Keratinocyte (primary cell): ENCODE measurements around the gene MSANTD2. TPM values are rescaled to one million over a fixed set of nuclear protein-coding genes. Genes with fewer than 3 reads are reported as not detected.
A peak's percentile ranks its signal among the peaks of the same experiment; 100 is the strongest.

Experiments
- DNase-seq: peaks from one replicate; pipeline ENCODE4 v3.0.0-alpha.2; 2011; ENCODE audit warnings: low read depth, missing footprints, low spot score
- FAIRE-seq: peaks from 2 replicates; lab custom pipeline; 2011; peaks lifted over from hg19 to GRCh38; lab: Jason Lieb, UNC
- H2AFZ ChIP-seq: 2 replicates; pipeline ENCODE4 v1.6.0; 2012; ENCODE audit warnings: low read length, control low read depth, inconsistent platforms; ENCODE audit not compliant: control insufficient read depth
- H3K27ac ChIP-seq: 2 replicates; pipeline ENCODE4 v1.5.1; 2011; ENCODE audit warnings: low read length; ENCODE audit not compliant: control insufficient read depth, insufficient read depth
- H3K27me3 ChIP-seq: 3 replicates; pipeline ENCODE4 v1.6.0; 2011; ENCODE audit warnings: low read length; ENCODE audit not compliant: control insufficient read depth, insufficient read depth; ENCODE audit errors: extremely low read depth
- H3K36me3 ChIP-seq, 2 experiments: 2 replicates in 1 of 2; 3 replicates in 1 of 2; pipeline ENCODE4 v1.5.1; 2011; ENCODE audit warnings: low read length in 2 of 2, mild to moderate bottlenecking in 1 of 2; ENCODE audit not compliant: control insufficient read depth in 2 of 2, insufficient read depth in 2 of 2; ENCODE audit errors: extremely low read depth in 1 of 2
- H3K4me1 ChIP-seq: 3 replicates; pipeline ENCODE4 v1.5.1; 2011; ENCODE audit warnings: low read length; ENCODE audit not compliant: control insufficient read depth, insufficient read depth; ENCODE audit errors: extremely low read depth
- H3K4me2 ChIP-seq: 3 replicates; pipeline ENCODE4 v1.6.0; 2011; ENCODE audit warnings: low read depth, low read length; ENCODE audit not compliant: control insufficient read depth, insufficient read depth; ENCODE audit errors: extremely low read depth
- H3K4me3 ChIP-seq, 3 experiments: fragments of 200-600 bp in 1 of 3; sonication (generic) in 1 of 3; 2 replicates in 2 of 3; 3 replicates in 1 of 3; pipeline ENCODE4 v1.5.1; 2011 to 2016; ENCODE audit warnings: low read length in 3 of 3, mild to moderate bottlenecking in 3 of 3, control low read depth in 2 of 3, inconsistent platforms in 1 of 3, low read depth in 1 of 3, mixed read lengths in 1 of 3, mixed run types in 1 of 3, moderate library complexity in 1 of 3; ENCODE audit not compliant: control insufficient read depth in 2 of 3, insufficient read depth in 2 of 3; ENCODE audit errors: extremely low read depth in 1 of 3
- H3K79me2 ChIP-seq: 2 replicates; pipeline ENCODE4 v1.6.0; 2012; ENCODE audit warnings: low read length; ENCODE audit not compliant: control insufficient read depth, insufficient read depth
- H3K9ac ChIP-seq: 3 replicates; pipeline ENCODE4 v1.6.0; 2011; ENCODE audit warnings: low read length; ENCODE audit not compliant: control insufficient read depth, insufficient read depth; ENCODE audit errors: extremely low read depth
- H3K9me1 ChIP-seq: 3 replicates; pipeline ENCODE4 v1.6.0; 2011; ENCODE audit warnings: low read length; ENCODE audit not compliant: control insufficient read depth, insufficient read depth; ENCODE audit errors: extremely low read depth
- H3K9me3 ChIP-seq: 2 replicates; pipeline ENCODE4 v1.5.1; 2012; ENCODE audit warnings: low read depth, low read length; ENCODE audit not compliant: control insufficient read depth
- H4K20me1 ChIP-seq: 3 replicates; pipeline ENCODE4 v1.6.0; 2011; ENCODE audit warnings: low read length; ENCODE audit not compliant: control insufficient read depth, insufficient read depth; ENCODE audit errors: extremely low read depth
- CTCF ChIP-seq, 3 experiments: IDR thresholded peaks in 1 of 3; conservative IDR thresholded peaks in 1 of 3; optimal IDR thresholded peaks in 1 of 3; 2 replicates in 2 of 3; 3 replicates in 1 of 3; pipeline versions ENCODE3 to v1.5.1; 2011; ENCODE audit warnings: low read length in 3 of 3, mild to moderate bottlenecking in 3 of 3, moderate library complexity in 2 of 3, control low read depth in 1 of 3, inconsistent platforms in 1 of 3; ENCODE audit not compliant: insufficient read depth in 2 of 3; ENCODE audit errors: extremely low read depth in 1 of 3
- EZH2 ChIP-seq: IDR thresholded peaks from one replicate; pipeline ENCODE4 v1.6.1; 2012; ENCODE audit warnings: inconsistent platforms, mild to moderate bottlenecking, low read length, moderate library complexity
- dilution Hi-C: fragments of 300-500 bp; cut with MboI; formaldehyde crosslinking; loops from one replicate; pipeline ENCODE4 v1.7.0; 2020; ENCODE audit warnings: low sequenced_read_pairs; ENCODE audit not compliant: extremely low pct_ligation_motif_present
- polyA plus RNA-seq, 5 experiments: library from polyadenylated mRNA; depleted of rRNA in 3 of 5; stranded (reverse) in 3 of 5; stranded (forward) in 1 of 5; unstranded in 1 of 5; fragments of >200 nt; gene quantifications; 1 replicate in 1 of 5; 2 replicates in 3 of 5; 3 replicates in 1 of 5; pipeline versions ENCODE4 v1.2.1 to v1.2.3, GENCODE V29; 2011 to 2012; ENCODE audit warnings: missing spikeins in 2 of 5, low read depth in 1 of 5, low replicate concordance in 1 of 5

The MSANTD2 gene
- polyA plus RNA-seq, 1 donor (not counting 4 experiments of a cell fraction or from before 2014, with no cell fraction given), result 6.6 TPM

- FAIRE-seq (no peak), DNase-seq (no peak)
- peak; percentile 99 for TF ChIP-seq EZH2
- TF ChIP-seq CTCF (optimal IDR thresholded peaks at IDR 0.05 in 1 of 3, IDR thresholded peaks at IDR 0.05 in 1 of 3, conservative IDR thresholded peaks at IDR 0.05 in 1 of 3; ENCODE audit: extremely low read depth in 1 of 3, insufficient read depth in 2 of 3, low read length in 3 of 3), result no peak
- dilution Hi-C loops, result no loop called here
- no peak overlapping the region for H3K9ac ChIP-seq
- no peak overlapping the region for H3K27ac ChIP-seq
- H3K4me3 ChIP-seq, result peak overlapping the region; percentile 30 to 75 (median 47)
- peaks cover 54% of the 10 kb centered on the region for H3K27me3 ChIP-seq
- no peaks in the 10 kb centered on the region for H3K9me3 ChIP-seq
- peak overlapping the region; percentile 83 for H3K4me2 ChIP-seq
- H3K36me3 ChIP-seq, result no peaks in the 10 kb centered on the region
- H3K9me1 ChIP-seq, result no peaks in the 10 kb centered on the region
- no peak overlapping the region for H2AFZ ChIP-seq
- H3K4me1 ChIP-seq, result peaks cover 13% of the 10 kb centered on the region
- no peaks in the 10 kb centered on the region for H4K20me1 ChIP-seq
- no peaks in the 10 kb centered on the region for H3K79me2 ChIP-seq
Observed at GRCh38 chr11:124762624-124763155, 37.5 kb downstream of the MSANTD2 start.

GRCh38 chr11:124762105-124762623 is 38.0 kb downstream of the MSANTD2 start, which contains the start of gene ESAM:
TSS of gene ESAM (minus strand) at chr11:124762290. CDS start at chr11:124762154, 136 bp downstream.
- FAIRE-seq, result no peak
- no peak for DNase-seq
- dilution Hi-C loops, result no loop called here

More at GRCh38 chr11:124762105-124762623, 38.0 kb downstream of the MSANTD2 start, which contains the start of gene ESAM:
- Histone ChIP-seq H3K79me2 (no peaks in the 10 kb centered on the region), H3K36me3 (no peaks in the 10 kb centered on the region), H3K9me3 (no peaks in the 10 kb centered on the region), H3K4me1 (peaks cover 13% of the 10 kb centered on the region), H3K9me1 (no peaks in the 10 kb centered on the region), H3K9ac (no peak within 1 kb of the TSS), H4K20me1 (no peaks in the 10 kb centered on the region), H3K4me2 (peak within 1 kb of the TSS; percentile 83), H3K27me3 (peaks cover 59% of the 10 kb centered on the region), H2AFZ (no peak within 1 kb of the TSS), H3K4me3 (peak within 1 kb of the TSS; percentile 30 to 75 (median 47)), H3K27ac (no peak within 1 kb of the TSS)
- no peak for TF ChIP-seq EZH2
- no peak for TF ChIP-seq CTCF (optimal IDR thresholded peaks at IDR 0.05 in 1 of 3, IDR thresholded peaks at IDR 0.05 in 1 of 3, conservative IDR thresholded peaks at IDR 0.05 in 1 of 3; ENCODE audit: extremely low read depth in 1 of 3, insufficient read depth in 2 of 3, low read length in 3 of 3)
